ENCODE measurements around the gene ADAMTS2.

DNA sequence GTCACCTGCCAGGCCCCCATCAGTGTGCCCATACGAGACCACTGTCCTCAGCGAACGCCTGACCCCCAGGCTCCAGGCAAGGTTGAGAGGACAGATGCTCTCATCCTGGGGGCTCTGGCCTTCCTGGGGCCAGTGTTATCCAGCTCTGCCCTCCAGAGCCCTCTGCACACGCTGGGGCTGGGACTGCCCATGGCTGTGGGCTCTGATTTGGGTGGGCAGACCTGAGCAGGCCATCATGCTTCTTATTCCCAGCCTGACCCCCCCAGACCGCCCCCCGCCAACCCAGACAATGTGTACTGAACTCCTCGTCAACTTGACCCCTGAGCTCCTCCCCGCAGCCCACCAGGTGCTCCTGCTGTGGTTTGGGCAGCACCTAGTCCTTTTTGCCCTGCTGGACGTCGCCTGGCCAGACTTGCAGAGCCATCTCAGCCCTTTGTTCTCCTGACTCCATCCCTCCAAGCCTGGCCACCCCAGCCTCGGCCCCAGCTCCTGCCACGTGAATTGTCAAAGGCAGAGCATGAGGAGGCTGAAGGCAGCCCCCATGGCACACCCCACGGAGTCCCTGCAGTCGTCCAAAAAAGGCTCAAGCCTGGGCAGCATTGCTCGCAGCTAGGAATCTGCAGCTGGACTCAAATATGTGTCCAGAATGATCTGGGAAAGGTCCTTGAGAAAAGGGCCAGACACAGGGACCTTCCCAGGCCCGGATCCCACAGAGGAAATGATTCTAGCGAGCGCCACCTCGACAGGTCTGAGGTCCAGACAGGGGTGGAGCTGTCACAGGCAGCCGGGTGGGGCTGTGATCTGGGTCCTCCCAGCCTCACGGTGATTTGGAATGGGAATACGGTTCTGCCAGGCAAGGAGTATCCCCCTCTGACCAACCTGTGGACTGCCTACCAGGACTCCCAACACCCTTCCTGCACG is 87.0 kb downstream of the ADAMTS2 start:
- TF ChIP-seq EZH2 (IDR thresholded peaks at IDR 0.05; ENCODE audit: insufficient read depth, poor library complexity, severe bottlenecking) (no peak), EZH2phosphoT487 (IDR thresholded peaks at IDR 0.05; ENCODE audit: insufficient read depth, low read depth) (no peak)
